Neural progenitor cell (in vitro differentiated cells): ENCODE measurements around the gene HEMK1.

Source experiments
- CTCF ChIP-seq: fragments of 200-600 bp; sonication (generic); IDR thresholded peaks from 2 replicates; pipeline ENCODE4 v1.5.1; 2017; ENCODE audit warnings: antibody characterized with exemption, mild to moderate bottlenecking
- EZH2 ChIP-seq: fragments of 200-600 bp; sonication (generic); IDR thresholded peaks from 2 replicates; pipeline ENCODE4 v1.6.1; 2017; ENCODE audit warnings: antibody characterized with exemption, mild to moderate bottlenecking, moderate library complexity
- EZH2phosphoT487 ChIP-seq: fragments of 200-600 bp; sonication (generic); IDR thresholded peaks from 2 replicates; pipeline ENCODE4 v1.6.1; 2017; ENCODE audit warnings: antibody characterized with exemption

- TF ChIP-seq CTCF (no peak), EZH2 (no peak), EZH2phosphoT487 (no peak)
These were observed 12.2 kb upstream of the HEMK1 start for GRCh38 chr3:50557106-50557505.
